HFF-Myc (cell line): Measurements from ENCODE around the gene UCHL1.

Experiments used
- DNase-seq: peaks from one replicate; pipeline ENCODE4 v3.0.0-alpha.2; 2011; ENCODE audit warnings: low read depth; ENCODE audit errors: extremely low read depth
- H3K4me3 ChIP-seq: replicated peaks from 2 replicates; pipeline ENCODE4 v1.5.1; 2011; ENCODE audit warnings: low read depth, mild to moderate bottlenecking, control low read depth, low read length
- TF ChIP-seq, protein P1 (sequence below): IDR thresholded peaks from 2 replicates; pipeline ENCODE4 v1.5.1; 2012; ENCODE audit warnings: mild to moderate bottlenecking, low read depth, low read length, control low read depth; ENCODE audit errors: missing control alignments

UCHL1 gene

DNA sequence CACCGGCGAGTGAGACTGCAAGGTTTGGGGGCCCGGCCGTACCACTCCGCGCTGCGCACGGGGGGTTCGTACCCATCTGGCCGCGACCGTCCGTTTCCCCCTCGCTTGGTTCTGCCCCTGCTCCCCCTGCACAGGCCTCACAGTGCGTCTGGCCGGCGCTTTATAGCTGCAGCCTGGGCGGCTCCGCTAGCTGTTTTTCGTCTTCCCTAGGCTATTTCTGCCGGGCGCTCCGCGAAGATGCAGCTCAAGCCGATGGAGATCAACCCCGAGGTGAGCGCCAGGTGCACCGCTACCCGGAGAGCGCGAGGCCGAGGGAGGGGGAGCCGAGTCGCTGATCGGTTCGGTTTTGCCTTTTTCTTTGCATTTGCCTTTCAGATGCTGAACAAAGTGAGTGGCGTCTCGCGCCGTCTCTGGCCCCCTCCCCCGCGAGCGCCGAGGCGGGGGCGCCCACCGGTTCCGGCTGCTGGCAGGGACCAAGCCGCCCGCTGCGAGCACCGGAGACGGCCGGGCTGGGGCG lies at the start of gene UCHL1:
TSS of gene UCHL1 (plus strand) at position 189 of the 517 bp plus-strand sequence. CDS start at position 238, 49 bp downstream.
- peak; percentile 71 for DNase-seq
- TF ChIP-seq, protein P1, sequence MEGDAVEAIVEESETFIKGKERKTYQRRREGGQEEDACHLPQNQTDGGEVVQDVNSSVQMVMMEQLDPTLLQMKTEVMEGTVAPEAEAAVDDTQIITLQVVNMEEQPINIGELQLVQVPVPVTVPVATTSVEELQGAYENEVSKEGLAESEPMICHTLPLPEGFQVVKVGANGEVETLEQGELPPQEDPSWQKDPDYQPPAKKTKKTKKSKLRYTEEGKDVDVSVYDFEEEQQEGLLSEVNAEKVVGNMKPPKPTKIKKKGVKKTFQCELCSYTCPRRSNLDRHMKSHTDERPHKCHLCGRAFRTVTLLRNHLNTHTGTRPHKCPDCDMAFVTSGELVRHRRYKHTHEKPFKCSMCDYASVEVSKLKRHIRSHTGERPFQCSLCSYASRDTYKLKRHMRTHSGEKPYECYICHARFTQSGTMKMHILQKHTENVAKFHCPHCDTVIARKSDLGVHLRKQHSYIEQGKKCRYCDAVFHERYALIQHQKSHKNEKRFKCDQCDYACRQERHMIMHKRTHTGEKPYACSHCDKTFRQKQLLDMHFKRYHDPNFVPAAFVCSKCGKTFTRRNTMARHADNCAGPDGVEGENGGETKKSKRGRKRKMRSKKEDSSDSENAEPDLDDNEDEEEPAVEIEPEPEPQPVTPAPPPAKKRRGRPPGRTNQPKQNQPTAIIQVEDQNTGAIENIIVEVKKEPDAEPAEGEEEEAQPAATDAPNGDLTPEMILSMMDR = no peak
- peak within 1 kb of the TSS; percentile 91 for H3K4me3 ChIP-seq

DNA sequence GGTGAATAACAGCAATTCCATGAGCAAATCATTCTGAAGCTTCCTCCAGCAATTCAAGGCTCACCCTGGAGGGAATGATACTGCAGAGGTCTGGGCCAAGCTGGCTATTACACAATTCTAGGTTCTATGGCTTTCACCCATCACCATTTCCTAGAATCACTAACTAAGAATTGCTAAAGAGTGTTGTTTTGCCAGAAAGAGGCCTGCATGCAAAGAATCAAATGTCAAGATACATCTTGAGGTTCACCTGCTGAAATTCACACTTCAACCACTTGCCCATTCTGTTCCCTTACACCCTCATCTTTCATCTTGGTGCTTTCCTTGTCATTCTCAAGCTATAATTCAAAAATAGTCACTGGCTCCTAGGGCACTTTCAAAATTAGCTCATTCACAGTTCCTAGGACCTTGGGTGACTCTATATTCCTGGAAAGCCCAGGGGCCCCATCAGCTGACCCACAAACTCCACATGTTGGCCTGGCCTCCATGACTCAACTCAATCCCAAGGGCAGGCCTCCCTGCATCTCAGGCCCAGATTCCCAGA lies 49.4 kb upstream of the UCHL1 start:
- H3K4me3 ChIP-seq = no peak overlapping the region
- TF ChIP-seq, protein P1 = no peak
- DNase-seq = no peak

DNA sequence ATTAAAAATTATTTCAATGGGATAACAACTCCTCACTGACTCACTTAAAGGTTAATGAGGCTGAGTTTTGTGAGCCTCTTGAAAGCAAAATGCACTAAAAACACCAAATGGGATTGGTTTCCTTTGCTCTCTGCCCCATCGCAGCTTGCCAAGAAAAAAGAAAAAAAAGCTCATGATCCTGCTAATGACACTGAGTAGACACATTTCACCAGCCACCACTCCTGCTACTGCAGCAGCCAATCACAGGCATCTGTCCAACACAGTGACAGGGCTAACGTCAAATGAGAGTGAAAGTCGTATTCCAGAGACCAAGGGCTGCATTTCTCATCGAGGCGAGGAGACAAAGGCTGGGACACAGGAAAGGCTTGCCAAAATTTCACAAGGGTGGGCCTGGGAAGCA lies 47.5 kb upstream of the UCHL1 start:
- DNase-seq = no peak
- TF ChIP-seq, protein P1 = no peak
- H3K4me3 ChIP-seq = no peak overlapping the region

DNA sequence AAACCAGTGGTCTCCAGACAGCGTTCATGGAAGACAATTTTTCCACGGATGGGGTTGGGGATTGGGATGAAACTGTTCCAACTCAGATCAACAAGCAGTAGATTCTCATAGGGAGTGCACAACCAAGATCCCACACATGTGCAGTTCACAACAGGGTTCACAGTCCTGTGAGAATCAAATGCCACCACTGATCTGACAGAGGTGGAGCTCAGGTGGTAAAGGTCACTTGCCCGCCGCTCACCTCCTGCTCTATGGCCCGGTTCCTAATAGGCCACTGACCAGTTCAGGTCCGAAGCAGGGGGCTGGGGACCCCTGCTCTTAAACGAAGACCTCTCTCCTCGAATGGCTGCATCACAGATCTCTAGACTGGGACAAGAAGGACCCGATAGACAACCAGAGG lies 46.8 kb upstream of the UCHL1 start:
- no peak overlapping the region for H3K4me3 ChIP-seq
- TF ChIP-seq, protein P1 = no peak
- no peak for DNase-seq

DNA sequence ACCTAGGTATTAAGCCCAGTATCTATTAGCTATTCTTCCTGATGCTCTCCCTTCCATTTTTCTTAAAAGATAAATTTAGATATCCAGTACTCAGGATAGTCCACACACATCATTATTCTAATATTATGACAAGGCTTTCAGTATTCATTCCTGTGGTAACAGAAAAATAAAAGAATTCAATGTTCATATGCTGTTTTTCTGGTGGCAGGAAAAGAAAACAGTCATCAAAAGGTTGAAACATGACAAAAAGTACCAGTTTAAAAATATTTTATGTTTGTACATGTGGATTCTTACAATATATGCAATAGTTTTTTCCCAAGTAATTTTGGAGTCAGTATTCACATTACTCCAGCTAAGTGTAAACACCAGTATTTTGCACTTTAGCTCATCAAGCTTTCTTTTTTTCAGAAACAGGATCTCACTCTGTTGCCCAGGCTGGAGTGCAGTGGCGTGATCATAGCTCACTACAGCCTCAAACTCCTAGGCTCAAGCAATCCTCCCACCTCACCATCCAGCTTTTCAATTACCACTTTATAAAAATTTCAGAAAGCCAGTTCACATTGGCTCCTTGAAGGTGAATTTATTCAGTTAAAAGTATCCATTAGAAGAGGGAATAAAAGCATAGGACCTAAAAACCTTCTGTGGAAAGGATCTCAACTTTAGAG lies 44.6 kb upstream of the UCHL1 start:
- DNase-seq = no peak
- peak overlapping the region; percentile 84 for H3K4me3 ChIP-seq
- TF ChIP-seq, protein P1 = no peak

DNA sequence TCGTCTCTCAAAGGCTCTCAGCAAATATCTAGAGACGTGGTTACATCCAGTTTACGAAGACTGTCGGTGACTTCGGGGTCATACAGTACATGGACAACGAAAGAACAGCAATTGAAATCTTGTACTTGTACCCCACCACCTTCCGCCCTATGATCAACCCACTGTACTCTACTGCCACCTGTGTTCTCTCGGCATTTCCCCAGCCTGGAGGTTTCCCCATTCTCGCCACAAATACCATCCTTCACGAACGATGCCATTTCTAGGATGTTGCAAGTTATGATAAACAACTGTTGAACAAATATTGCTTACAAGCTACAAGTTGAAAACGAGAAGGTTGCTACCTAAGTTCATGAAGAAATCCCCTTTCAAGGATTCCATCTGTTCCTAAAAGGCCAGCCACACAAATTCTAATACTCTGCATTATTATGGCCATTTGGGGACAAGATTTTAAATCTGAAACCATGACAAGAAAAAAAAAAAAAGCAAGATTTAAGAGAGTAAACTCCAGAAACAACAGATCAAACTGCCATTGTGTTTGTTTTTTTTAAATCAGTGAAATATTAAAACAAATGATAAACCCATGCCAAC lies 44.0 kb upstream of the UCHL1 start:
- H3K4me3 ChIP-seq = peak overlapping the region; percentile 84
- TF ChIP-seq, protein P1 = peak; percentile 72
- DNase-seq = peak; percentile 52
